Medulla oblongata (tissue), 1 donor: ENCODE results near the gene SERPINF2.
"Not testable (repeated sequence)": the region's sequence is repeated elsewhere in the genome, so short reads cannot be mapped to it uniquely, and the experiment has no call there.

ENCODE experiments used
- DNase-seq: peaks from one replicate; pipeline ENCODE4 v3.0.0-alpha.2; 2015; ENCODE audit errors: extremely low spot score

The SERPINF2 gene

DNA sequence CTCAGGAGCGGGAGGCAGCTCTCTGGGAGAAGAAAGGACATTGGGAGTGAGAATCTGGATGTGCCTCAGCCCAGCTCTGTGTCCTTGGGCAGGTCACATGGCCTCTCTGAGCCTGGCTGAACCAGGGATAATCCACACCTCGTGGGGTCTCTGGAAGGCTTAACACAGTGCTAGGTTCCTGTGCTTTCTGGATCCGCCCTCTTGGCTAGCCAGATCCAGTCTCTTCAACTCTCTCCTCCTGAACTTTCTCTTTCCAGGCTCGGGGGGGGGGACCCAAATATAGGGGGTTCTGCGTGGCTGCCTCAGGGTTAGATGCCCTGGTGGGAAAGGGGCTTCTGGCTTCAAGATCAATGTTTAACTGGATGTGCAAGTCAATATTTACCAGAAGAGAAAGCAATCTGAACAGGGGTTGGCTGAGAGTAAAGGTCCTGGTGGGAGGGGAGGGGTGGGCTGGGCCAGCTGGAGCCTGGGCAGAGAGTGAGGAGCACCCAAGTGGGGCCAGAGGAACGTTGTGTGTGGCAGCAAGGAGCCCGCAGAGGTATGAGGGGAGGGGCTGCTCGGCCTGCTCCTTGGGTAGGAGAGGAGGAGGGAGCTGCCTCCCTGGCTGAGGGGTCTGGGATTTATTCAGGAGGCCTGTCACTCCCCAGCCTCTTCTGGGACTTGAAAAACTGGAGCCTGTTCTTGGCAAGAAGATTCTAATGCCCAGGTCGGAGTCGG is at the start of gene SERPINF2:
Gene SERPINF2 (plus strand): TSS at position 501 of the 717 bp plus-strand sequence. CDS start 2,125 bp downstream, outside the sequence.
- DNase-seq = no peak

DNA sequence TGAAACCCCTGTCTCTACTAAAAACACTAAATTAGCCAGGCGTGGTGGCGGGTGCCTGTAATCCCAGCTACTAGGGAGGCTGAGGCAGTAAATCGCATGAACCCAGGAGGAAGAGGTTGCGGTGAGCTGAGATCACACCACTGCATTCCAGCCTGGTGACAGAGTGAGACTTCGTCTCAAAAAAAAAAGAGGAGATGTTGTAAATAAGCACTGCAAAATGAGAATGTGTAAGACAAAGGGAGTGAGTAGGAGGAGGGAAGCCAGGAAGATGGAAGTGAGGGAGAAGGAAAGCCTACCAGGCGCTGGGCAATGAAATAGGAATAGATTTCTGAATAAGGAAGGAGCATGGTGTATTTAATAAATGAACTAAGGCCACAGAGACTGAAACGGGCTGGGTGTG is 49.3 kb upstream of the SERPINF2 start:
- no peak for DNase-seq

DNA sequence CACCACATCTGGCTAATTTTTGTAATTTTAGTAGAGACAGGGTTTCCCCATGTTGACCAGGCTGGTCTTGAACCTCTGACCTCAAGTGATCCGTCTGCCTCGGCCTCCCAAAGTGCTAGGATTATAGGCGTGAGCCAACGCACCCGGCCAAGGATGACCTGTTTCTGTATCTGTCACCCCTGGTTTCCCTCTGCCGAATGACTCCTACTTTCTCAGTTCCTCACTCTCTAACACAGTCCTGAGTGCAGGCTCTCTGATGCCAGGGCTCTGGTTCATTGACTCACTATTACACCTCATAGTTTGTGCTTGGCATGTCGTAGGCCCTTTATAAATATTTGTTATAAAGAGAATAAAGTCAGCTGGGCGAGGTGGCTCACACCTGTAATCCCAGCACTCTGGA is 47.3 kb upstream of the SERPINF2 start:
- DNase-seq = no peak

DNA sequence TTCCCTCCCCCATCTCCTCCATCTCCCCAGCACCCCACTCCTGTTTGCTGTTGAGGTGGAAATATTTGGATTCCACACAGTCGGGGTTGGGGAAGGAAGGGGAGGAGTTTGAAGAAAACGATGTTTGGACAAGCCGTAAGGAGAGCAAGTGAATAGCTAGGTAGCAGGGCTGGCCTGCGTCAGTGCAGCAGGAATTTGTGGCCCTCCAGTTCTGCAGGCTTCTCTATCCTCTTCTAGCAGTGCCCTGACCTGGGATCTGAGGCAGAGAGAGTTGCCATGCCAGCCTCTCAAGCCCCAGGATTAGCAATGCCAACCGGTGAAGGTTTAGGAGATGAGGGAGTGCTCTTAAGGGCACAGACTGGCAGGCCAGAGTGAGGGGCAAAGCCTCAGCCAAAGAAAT is 45.0 kb upstream of the SERPINF2 start:
- no peak for DNase-seq

DNA sequence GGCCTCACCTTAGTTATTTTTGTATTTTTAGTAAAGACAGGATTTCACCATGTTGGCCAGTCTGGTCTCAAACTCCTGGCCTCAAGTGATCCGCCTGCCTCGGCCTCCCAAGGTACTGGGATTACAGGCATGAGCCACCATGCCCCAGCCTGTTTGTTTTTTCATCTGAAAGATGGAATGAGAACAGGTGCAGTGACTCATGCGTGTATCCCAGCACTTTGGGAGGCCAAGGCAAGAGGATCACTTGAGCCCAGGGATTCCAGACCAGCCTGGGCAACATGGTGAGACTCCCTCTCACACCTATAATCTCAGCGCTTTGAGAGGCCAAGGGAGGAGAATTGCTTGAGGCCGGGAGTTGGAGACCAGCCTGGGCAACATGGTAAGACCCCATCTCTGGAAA is 42.8 kb upstream of the SERPINF2 start:
- DNase-seq = not testable (repeated sequence)

DNA sequence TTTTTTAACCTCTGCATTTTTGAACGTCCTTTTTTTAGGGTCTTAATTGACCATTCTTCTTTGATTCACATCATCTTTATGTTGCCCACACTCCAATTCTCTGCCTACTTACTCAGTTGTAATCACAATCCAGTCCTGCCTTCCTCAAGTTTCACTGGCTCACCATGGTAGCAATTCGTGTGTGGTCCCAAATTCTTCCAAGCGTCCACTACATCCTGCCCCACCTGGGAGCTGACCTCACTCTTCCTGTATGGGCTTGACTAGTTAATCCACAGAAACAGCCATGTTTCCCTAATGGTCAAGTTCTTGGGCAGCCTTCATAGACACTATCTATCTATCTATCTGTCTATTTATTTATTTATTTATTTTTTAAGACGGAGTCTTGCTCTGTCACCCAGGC is 39.6 kb upstream of the SERPINF2 start:
- no peak for DNase-seq

DNA sequence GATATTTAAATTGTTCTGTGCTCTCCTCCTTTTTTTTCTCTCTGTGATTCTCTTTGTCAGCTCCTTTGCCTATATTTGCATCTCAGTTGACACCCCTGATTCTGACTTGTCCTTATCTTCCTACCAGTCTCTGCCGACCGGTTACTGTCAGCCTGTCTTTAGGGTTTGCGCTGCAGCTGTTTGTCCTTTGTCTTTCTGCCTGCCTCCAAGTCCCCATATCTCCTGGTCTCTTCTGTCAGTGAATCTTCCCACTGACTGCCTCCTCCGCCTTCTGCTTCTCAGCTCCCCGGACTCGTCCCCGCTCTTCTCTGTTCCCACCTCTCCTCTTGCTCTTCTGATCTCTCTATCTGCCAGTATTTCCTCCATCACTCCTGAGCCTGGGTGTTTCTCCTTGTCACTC is 37.7 kb upstream of the SERPINF2 start:
- no peak for DNase-seq

DNA sequence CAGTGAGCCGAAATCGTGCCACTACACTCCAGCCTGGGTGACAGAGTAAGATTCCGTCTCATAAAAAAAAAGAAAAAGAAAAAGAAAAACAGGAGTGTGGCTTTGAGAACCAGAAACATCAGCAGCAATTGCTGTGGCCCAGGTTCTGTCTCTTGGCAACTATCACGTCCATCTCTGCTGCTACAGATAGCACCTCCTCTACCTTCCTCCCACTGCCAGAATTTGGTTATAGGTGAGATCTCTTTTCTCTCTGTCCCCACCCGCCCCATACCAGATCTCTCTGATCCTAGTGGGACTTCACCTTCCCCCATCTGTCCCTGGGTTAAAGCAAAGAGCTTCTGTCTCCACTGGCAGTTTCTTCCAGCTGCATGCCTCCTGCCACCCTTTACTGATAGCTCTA is 35.6 kb upstream of the SERPINF2 start:
- no peak for DNase-seq

DNA sequence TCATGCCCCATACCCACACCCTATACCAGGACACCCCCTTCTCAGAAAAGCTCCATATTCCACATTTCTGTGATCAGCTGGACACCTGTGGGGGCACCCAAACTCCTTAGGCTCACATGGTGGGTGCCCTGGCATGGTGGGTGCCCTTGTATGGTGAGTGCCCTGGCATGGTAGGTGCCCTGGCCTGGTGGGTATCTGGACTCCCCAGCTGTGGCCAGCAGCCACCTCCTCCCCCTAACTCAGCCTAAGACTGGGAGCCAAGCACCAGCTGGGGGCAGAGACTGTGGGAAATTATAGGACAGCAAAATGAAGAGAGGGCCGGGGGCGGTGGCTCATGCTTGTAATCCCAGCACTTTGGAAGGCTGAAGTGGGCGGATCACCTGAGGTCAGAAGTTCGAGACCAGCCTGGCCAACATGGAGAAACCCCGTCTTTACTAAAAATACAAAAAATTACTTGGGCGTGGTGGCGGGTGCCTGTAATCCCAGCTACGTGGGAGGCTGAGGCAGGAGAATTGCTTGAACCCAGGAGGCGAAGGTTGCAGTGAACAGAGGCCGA is 33.8 kb upstream of the SERPINF2 start:
- not testable (repeated sequence) for DNase-seq

DNA sequence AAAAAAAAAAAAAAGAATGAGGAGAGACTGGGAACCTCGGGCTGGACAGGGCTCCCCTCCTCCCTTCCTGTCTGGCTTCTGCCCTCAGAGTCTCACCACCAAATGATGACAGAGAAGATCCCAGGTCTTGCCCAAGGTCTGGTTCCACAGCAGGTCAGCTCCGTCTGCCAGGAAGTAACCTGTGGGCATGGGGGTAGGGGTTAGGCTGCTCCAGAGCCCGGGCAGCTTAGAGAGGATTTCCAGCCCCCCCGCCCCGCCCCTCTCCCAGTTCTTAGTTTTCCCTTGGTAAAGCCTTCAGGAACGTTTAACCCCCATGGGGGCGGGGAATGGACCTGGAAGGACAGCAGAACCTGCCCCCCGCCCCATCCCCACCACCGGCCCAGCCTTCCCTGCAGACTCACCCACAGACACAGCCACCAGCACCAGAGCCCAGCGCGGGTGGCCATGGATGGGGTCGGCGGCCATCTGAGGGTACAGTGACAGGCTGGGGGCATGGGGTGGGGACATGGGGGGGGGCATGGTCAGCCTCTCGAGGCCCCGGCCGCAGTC is 33.2 kb upstream of the SERPINF2 start:
- no peak for DNase-seq

DNA sequence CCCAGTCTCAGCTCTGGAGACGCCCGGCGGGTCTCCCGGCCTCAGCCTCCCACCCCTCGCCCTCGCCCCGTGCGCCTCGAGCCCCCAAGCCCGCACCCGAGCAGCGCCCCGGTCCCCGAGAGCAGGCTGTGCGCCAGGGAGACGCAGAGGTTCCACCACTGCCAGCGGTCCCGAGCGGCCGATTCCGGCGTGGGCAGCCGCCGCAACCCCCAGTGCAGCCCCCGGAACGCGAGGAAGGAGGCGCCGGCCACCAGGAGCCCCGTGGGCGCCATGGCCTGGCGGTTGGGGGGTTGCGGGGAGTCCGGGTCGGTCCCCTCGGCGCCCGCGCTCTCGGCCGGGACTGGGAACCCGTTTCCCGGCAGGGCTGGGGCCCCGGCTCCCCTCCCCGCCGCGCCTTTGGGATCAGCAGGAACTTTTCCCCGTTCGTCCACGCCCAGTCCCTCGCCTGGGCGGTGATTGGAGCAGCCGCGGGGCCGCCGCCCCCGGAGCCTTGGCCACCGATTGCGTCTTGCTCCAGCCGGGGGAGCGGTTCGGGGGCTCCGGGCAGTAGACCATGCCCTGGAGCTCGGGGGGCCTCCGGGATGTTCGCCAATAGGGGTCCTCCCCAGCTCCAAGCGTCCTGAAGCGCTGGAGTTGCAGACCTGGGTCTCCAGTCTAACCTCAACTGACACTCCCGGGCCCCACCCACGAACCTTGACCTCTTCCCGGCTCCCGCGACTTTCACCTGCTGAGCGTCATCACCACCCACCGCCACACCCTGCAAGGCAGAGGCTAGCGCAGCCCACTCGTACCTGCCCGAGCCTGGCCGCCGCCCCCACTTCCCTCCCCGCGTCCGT is 32.5 kb upstream of the SERPINF2 start, which contains the start of gene TLCD2:
Gene TLCD2 (minus strand): TSS at position 407 of the 836 bp plus-strand sequence. CDS start 135 bp downstream, at position 272.
- DNase-seq = no peak

DNA sequence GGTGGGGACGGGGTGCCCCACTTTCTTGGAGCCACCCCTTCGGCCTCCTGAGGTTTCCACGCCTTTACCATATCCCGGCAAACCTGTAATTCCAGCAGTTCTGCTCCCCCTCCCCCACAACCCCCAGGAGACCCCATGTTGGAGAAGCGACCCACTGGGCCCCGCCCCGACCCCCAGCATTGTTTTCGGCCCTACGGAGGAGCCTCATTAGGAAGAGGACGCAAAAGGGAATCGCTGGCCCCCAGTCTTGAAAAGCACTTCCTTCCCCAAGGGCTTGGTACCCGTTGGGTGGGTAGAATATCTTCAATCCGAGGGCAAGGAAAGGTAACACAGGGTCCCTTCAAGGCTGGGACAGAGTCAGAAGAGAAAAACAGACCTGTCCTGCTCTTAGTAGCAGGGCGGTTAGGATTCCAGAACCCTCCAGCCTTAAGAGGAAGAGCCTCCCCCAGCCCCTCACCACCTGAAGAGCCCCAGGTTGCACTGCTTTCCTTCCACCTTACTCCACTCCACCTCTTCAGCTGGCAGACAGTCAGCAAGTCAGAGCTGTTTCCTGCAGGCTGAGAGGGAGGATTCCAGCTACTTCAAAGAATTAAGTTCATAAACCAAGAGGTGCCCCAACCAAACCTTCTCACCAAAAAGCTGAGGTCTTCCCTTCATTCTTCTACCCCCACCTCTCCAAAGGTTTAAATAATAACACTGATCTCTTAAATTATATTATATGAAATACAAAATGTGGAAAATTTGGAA is 31.7 kb upstream of the SERPINF2 start:
- DNase-seq = no peak

DNA sequence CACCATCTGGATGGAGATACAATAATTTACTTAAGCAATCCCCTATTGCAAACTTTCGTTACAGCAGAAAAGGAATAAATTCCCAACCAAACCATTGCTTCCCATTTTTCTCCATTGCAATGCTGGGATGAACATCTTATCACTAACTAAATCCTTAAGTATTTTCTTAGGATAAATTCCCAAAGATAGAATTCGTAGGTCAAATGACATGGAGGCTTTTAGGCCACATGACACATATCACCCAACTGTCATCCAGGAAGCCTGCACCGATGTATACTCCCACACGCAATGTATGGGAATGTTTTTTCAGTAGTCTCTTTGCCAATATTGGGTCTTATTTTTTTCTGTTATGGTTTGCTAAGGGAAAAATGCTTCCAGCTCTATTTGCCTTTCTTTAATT is 30.9 kb upstream of the SERPINF2 start:
- no peak for DNase-seq

DNA sequence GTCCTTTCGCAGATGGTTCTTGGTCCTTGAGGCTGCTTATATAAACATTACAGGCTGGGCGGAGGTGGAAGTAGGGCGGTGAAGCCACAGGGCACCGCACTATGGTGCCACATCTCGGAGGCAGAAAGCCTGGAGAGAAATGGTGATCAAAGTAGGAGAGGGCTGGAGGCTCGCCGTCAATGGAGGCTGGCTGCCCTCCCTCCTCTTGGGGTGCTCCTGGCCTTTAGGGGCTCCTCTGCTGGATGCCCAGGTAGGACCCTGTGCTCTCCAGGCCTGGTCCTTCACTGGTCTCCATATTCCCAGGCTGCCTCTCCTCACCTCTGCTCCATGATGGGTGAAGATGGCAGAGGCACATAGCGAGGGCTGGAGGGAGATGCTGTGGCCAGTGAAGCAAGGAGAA is 30.4 kb upstream of the SERPINF2 start:
- no peak for DNase-seq

DNA sequence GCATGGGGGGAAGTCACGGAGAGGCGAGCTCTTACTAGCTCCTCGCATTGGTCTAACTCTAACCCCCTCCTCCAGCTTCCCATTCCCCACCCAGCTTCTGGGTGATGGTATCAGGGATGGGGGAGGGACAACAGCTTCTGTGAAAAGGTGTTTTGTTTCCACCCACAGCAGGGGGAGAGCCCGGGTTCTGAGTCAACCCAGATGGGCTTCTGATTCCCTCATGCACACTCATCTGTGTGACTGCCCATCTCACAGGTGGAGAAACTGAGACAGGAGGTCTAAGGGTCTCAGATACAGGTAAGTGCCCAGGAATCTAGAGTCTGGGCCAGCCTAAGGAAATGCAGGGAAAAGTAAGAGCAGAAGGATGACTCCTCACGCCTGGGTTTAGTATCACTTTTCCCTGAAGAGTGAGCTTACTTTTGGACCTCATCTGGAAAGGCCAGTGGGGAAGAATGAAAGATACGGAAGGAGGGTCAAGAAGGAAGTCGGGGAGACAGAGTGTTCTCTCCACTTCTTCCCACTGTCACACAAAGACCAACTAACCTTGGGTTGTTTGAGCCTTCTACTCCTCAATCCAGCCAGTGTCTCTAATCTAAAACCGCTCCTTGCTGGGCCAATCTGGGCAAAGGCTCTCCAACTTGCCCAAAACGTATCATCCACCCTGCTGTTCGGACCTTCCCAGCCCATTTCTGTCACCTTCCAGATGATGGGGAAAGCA is 29.4 kb upstream of the SERPINF2 start:
- no peak for DNase-seq

DNA sequence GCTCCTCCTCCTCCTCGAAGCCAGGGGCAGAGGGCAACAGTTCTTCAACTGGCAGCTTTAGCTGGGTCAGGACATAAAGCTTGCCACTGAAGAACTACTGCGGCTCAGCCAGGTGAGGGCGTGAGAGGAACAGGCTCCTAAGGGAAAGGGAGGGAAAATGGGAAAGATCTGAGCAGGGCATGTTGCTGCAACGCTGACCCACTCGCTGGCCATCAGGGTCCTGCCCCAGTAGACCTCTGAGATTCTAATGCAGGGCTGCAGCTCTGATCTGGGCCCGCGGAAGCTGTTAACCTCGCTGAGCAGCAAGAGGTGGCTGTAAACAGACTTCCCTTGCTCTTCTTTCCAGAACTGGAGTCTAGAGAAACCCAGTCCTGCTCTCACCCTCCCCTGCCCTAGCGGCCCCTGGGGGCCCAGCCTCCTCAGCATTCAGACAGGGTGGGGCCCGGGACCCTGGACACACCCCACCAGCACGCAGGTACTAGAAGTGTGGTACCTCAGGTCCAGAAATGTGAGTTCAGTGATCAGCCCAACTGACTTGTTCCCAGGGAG is 28.7 kb upstream of the SERPINF2 start:
- no peak for DNase-seq

DNA sequence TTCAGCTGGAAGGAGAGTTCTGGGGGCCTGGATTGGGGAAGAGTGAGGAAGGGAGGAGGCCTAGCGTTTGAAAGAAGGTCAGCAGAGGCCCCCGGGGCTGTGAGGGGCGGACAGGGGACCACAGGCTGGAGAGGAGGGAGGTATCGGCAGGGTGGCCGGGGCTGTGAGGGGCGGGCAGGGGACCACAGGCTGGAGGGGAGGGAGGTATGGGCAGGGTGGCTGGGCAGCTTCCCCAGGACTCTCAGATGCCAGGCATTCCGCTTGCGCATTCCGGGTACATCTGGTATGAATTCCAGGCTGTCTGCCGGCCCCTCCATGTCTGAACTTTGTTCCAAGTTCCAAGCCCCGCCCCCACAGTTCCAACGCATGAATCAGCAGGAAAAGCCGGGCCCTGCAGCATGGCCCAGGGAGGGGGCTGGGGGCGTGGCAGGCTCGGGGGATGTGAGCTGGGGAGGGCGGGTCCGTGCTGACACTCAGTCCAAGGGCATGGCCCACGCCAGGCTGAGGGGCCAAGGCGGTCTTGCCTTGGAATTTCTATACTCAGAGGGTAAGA is 28.2 kb upstream of the SERPINF2 start:
- DNase-seq = peak; percentile 87

DNA sequence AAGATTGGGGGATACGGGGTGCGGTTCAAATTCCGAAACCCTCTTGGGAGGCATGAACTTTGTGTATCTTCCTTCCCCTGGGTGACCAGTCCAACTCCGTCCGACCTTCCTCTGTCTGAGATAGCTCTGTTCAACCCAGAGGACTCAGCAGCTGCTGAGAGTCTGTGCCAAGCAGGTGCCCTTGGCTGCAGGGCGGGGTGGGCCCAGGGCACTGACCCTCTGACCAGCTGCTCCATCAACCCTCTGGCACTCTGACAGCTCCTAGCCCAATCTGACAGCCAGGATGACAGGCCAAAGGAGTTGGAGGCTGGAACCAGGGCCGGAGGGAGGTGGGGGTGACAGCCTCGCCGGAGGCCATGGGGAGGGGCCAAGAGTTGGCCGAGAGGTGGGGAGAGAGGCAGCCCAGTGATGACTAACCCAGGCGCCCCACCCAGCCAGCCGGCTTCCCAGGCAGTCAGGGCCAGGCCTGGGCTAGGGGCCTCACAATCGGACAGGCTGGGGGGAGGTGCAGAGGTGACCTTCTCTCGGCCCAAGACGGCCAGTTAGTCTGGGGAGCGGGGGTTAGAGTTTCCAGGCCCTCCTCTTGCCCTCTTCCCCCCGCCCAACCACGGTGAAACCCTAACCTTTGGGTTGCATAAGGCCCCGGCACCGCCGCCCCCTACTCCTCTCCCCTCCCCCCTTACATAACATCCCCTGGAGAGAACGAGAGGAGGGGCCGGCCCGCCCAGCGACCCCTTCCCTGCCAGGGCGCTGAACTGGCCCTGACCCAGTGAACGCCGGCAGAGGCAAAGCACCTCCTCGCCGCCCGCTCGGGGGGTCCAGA is 27.5 kb upstream of the SERPINF2 start:
- peak; percentile 59 for DNase-seq

DNA sequence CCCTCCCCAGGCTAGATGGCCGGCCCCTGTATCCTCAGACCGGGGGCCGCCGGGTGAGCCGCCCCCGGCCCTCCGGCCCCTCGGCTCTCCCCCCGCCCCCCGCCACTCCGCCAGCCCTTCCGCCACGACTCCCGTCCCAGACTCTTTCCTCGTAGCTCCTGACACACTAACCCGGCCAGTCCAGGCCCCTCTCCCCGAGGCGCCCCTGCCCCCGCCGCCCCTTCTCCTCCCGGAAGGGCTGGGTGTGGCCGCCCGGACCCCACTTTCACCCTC is 26.9 kb upstream of the SERPINF2 start:
- no peak for DNase-seq
